ENCODE data around the gene ZNF516. TPM values are rescaled to one million over a fixed set of nuclear protein-coding genes. Genes with fewer than 3 reads are reported as not detected.
A peak's percentile ranks its signal among the peaks of the same experiment; 100 is the strongest.

ZNF516 gene
- total and polyA plus RNA-seq, 2 experiments from 2014 or later: 17.0 to 78.6 TPM

DNA sequence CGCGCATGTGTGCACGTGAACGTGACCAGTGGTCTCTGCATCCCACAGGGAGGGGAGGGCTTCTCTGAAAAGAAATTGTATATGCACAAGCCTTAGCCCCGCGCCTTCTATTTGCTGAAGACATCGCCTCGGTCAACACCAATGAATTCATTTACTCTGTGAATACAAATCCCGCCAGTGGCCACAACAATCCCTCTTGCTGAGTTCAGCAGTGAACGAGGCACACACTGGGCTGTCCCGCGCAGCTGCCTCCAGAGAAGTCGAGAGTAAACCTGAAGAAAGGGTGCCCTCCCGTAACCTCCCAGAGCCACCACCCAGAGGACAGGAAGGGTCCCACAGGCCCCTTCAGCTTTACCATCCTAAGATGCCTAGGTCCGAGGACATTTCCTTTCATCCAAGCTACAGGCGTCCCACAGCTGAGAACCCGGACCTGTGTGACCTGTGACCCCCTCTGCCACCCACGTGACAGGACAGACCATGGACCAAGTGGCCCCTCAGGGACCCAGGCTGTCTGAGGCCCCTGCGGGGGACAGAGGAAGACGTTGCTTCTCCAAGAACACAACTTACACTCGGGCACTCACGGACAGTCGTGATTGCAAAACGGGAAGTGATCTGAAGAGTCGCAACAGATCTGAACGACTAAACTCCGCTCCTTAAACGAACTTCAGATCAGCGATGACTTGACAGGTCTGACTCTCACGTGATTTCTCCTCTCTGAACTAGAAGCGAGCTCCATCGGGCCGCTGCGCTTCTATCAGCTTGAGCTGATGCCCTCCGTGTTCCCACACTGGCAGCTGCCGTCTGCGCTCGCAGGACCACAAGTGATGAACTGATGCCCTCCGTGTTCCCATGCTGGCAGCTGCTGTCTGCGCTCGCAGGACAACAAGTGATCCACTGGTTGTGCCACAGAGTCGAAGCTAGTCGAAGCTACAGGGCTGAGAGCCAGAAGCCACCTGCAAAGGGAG, 92.7 kb downstream of the ZNF516 start:
- no peak overlapping the region for H3K4me3 ChIP-seq
- H3K27ac ChIP-seq: no peak overlapping the region
- H3K27me3 ChIP-seq: no peaks in the 10 kb centered on the region
- DNase-seq (ENCODE audit: low read depth in 1 of 2, low spot score in 1 of 2): no peak
- H3K36me3 ChIP-seq: no peaks in the 10 kb centered on the region
- peaks cover 10% of the 10 kb centered on the region for H3K4me1 ChIP-seq (ENCODE audit: low read depth)
- TF ChIP-seq, protein P1, sequence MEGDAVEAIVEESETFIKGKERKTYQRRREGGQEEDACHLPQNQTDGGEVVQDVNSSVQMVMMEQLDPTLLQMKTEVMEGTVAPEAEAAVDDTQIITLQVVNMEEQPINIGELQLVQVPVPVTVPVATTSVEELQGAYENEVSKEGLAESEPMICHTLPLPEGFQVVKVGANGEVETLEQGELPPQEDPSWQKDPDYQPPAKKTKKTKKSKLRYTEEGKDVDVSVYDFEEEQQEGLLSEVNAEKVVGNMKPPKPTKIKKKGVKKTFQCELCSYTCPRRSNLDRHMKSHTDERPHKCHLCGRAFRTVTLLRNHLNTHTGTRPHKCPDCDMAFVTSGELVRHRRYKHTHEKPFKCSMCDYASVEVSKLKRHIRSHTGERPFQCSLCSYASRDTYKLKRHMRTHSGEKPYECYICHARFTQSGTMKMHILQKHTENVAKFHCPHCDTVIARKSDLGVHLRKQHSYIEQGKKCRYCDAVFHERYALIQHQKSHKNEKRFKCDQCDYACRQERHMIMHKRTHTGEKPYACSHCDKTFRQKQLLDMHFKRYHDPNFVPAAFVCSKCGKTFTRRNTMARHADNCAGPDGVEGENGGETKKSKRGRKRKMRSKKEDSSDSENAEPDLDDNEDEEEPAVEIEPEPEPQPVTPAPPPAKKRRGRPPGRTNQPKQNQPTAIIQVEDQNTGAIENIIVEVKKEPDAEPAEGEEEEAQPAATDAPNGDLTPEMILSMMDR (IDR thresholded peaks at IDR 0.05; ENCODE audit: low read depth, low read length): no peak
- no peaks in the 10 kb centered on the region for H3K9me3 ChIP-seq (ENCODE audit: low read depth)

DNA sequence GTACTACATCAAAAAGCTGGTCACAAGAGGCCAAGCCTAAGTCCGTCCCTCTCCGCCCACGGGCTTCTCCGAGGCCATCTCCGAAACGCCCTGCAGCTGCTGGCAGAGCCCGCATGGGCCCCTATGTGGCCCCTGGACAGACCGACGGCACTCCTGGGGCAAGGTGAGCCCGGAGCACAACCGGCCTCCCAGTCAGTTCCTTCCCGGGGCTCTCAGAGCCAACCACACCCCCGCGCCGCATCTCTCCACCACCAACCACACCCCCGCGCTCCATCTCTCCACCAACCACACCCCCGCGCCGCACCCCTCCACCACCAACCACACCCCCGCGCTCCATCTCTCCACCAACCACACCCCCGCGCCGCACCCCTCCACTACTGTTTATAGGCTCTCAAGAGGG, 93.5 kb downstream of the ZNF516 start:
- no peaks in the 10 kb centered on the region for H3K27me3 ChIP-seq
- TF ChIP-seq, protein P1 (IDR thresholded peaks at IDR 0.05; ENCODE audit: low read depth, low read length): no peak
- H3K27ac ChIP-seq: no peak overlapping the region
- H3K4me1 ChIP-seq (ENCODE audit: low read depth): peaks cover 10% of the 10 kb centered on the region
- H3K36me3 ChIP-seq: no peaks in the 10 kb centered on the region
- no peak for DNase-seq (ENCODE audit: low read depth in 1 of 2, low spot score in 1 of 2)
- H3K9me3 ChIP-seq (ENCODE audit: low read depth): no peaks in the 10 kb centered on the region
- no peak overlapping the region for H3K4me3 ChIP-seq

DNA sequence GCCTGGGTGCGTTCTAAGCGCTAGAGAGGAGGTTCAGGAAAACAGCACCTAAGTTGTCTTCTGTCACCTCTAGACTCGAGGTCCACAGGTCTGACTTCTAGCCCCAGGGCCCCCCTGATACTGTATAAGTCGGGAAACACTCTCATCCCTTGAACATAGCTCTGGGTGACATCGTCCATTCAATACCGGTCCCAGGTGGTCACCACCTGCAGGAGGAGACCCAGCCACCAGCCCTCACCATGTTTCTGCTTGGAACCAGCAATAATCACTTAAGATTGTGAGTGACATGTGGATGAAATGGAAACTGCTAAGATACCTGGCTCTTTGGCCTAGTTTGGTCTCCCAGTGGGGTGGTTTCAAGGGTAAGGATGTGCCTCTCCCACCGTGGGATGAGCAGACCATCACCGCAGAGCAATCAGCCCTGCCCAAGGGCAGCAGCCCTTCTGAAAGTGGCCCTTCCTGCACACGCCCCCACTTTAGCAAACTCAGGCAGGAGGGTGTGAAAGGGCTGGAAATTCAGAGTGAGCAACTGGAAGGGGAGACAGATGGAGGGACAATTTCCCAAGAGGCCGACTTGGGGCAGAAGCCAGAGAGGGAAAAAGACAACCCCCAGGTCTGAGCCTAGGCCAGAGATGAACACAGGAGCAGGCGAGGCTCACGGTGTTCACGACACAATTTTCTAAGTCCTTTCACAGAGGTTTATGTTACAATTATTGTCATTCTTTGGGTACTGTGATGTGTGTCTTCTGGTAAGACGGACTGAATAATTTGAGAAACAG, 95.2 kb downstream of the ZNF516 start:
- H3K27ac ChIP-seq: no peak overlapping the region
- no peaks in the 10 kb centered on the region for H3K36me3 ChIP-seq
- H3K4me1 ChIP-seq (ENCODE audit: low read depth): peaks cover 10% of the 10 kb centered on the region
- H3K4me3 ChIP-seq: no peak overlapping the region
- DNase-seq (ENCODE audit: low read depth in 1 of 2, low spot score in 1 of 2): no peak
- H3K27me3 ChIP-seq: no peaks in the 10 kb centered on the region
- no peaks in the 10 kb centered on the region for H3K9me3 ChIP-seq (ENCODE audit: low read depth)
- TF ChIP-seq, protein P1 (IDR thresholded peaks at IDR 0.05; ENCODE audit: low read depth, low read length): no peak

DNA sequence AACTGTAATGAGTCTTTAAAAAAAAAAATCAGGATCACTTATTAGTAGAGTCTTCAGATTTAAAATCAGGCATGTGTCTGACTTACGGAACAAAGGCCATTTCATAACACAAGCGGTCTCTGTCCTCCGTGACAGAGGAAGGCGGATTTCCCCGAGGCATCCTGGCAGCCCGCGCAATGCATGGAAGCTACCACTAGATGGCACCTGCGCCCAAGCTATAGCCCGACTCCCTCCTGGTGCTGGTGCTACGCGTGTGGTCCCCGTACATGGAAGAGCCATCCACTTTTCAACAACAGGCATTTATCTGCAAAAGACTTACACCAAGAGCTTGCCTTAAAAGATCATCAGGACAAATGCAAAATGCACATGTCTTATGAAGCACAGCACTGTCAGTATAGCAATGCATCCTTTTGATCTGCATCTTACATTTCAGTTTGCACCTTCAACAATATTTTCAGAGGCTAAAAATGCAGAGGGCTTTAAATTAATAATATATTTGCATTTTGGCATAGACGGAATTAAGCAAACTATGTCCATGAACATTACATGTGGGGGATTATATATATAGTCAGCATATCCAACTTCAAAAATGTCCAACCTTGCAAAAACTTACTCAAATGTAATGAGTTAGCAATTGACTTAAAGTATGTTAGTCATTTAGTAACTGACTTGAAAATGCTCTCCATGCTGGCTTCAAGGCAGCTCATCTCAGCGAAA, 96.0 kb downstream of the ZNF516 start:
- H3K4me1 ChIP-seq (ENCODE audit: low read depth): peaks cover 10% of the 10 kb centered on the region
- TF ChIP-seq, protein P1 (IDR thresholded peaks at IDR 0.05; ENCODE audit: low read depth, low read length): peak; percentile 97
- peak; percentile 79 to 87 for DNase-seq (ENCODE audit: low read depth in 1 of 2, low spot score in 1 of 2)
- no peak overlapping the region for H3K4me3 ChIP-seq
- no peaks in the 10 kb centered on the region for H3K36me3 ChIP-seq
- H3K27ac ChIP-seq: no peak overlapping the region
- no peaks in the 10 kb centered on the region for H3K27me3 ChIP-seq
- H3K9me3 ChIP-seq (ENCODE audit: low read depth): no peaks in the 10 kb centered on the region

DNA sequence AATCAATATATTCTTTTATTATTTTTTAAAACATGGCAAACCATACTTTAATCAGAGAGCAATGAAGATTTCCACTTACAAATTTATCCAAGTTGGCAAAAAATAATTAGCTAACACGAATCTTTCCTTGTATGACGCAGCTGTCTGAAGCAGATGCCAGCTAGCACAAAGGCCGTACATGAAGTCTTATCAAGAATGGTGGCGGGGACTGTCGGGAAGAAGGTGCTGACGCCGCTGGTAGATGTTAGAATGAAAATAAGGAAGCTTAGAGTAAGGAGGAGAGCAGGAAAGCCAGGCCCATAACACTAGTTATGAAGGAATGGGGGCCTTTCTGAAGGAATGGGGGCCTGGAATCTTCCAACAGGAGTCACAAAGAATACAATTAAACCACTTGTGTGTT, 96.7 kb downstream of the ZNF516 start:
- H3K36me3 ChIP-seq: no peaks in the 10 kb centered on the region
- no peak overlapping the region for H3K27ac ChIP-seq
- TF ChIP-seq, protein P1 (IDR thresholded peaks at IDR 0.05; ENCODE audit: low read depth, low read length): no peak
- DNase-seq (ENCODE audit: low read depth in 1 of 2, low spot score in 1 of 2): peak in 1 of 2 donors; percentile 49
- no peak overlapping the region for H3K4me3 ChIP-seq
- no peaks in the 10 kb centered on the region for H3K9me3 ChIP-seq (ENCODE audit: low read depth)
- H3K27me3 ChIP-seq: no peaks in the 10 kb centered on the region
- H3K4me1 ChIP-seq (ENCODE audit: low read depth): peaks cover 10% of the 10 kb centered on the region
